Renal pelvis (tissue), 4 donors: ENCODE results near the gene CTNNA3. TPM values are rescaled to one million over a fixed set of nuclear protein-coding genes. Genes with fewer than 3 reads are reported as not detected.

Experiments
- DNase-seq: peaks from one replicate; pipeline ENCODE4 v3.0.0-alpha.2; 2013
- polyA plus RNA-seq, 3 donors: library from polyadenylated mRNA; unstranded; fragments of 120-200 nt; gene quantifications; one replicate each; pipeline ENCODE4 v1.2.1, GENCODE V29; 2013; ENCODE audit not compliant: insufficient read length in 3 of 3

The CTNNA3 gene
- polyA plus RNA-seq, 3 donors: 2.8 to 4.2 (median 4.1) TPM

GRCh38 chr10:67022099-67022498, 673.9 kb downstream of the CTNNA3 start:
- no peak for DNase-seq

GRCh38 chr10:67017218-67017617, 678.8 kb downstream of the CTNNA3 start:
- DNase-seq: no peak

GRCh38 chr10:67015225-67015624, 680.8 kb downstream of the CTNNA3 start:
- DNase-seq: no peak

- DNase-seq: no peak
Measured at GRCh38 chr10:67011981-67012380, 684.0 kb downstream of the CTNNA3 start.

- no peak for DNase-seq
Measured at GRCh38 chr10:67011480-67011879, 684.5 kb downstream of the CTNNA3 start.

DNA sequence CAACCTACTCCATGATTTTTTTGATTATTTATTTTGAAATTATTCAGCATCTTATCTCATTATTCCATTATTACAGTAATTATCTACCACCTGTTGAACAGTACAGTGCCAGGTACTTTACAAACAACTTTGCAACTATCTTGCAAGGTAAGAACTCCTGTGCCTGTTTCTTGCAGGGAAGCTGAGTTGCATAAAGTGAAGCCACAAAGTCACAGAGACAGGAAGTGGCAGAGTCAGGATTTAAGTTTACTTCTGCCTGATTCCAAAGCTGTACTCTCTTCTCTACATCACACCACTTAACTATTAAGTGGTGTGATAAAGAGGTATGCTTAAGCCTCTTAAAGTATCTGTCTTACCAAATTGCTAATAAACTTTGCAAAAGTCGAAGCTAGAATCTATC, 690.0 kb downstream of the CTNNA3 start:
- DNase-seq: no peak

DNA sequence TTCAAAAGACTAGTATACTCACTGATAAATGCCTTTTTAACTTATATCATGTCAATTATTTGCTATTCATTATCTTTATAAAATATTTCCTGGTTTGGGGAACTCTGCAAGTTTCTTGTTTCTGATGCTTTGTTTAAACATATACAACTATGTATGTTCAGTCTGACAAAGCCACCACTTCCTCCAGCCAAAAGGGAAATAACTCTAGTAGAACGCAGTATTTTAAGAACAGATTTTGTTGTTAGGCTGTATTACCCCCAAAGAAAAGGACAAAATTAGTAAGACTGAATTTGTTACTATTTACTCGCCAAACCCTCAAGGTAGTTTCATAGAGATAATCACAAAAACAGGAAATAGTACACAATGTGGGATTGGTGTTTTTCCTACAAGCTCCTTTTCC, 691.3 kb downstream of the CTNNA3 start:
- no peak for DNase-seq

GRCh38 chr10:66999762-67000545, 696.0 kb downstream of the CTNNA3 start:
- no peak for DNase-seq

- no peak for DNase-seq
Measured at GRCh38 chr10:66996996-66997395, 699.0 kb downstream of the CTNNA3 start.

DNA sequence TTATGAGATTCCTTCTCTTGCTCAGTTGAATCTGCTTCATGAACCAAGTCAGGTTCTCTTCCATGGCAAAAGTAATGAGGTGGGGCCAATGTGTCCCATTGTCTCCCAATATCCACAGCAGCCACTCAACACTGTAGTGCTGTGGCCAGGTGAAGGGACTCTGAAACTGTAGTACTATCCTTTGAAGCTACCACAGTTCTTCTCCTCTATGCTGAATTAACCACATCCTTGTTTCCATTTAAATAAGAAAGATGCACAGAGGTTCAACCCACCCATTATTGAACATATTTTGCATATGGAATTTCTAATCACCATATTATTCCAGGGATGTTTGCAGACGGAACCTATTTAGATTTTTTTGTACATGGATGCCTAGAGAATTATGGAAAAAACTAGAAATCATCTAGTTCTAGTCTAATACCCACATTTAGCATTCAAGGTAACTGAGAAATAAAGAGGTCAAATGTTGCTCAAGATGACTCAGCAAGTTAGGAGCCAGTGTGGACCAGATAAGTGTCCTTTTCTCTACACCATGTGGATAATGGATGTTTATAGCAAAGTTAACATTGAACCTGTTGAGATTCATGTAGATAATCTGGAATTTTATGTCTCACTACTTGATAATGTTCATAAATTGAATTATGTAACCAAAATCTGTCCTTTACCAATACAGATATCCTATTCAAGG, 705.7 kb downstream of the CTNNA3 start:
- DNase-seq: no peak

GRCh38 chr10:66983475-66983818, 712.5 kb downstream of the CTNNA3 start:
- no peak for DNase-seq

- no peak for DNase-seq
Measured at GRCh38 chr10:66982792-66983474, 713.1 kb downstream of the CTNNA3 start.

DNA sequence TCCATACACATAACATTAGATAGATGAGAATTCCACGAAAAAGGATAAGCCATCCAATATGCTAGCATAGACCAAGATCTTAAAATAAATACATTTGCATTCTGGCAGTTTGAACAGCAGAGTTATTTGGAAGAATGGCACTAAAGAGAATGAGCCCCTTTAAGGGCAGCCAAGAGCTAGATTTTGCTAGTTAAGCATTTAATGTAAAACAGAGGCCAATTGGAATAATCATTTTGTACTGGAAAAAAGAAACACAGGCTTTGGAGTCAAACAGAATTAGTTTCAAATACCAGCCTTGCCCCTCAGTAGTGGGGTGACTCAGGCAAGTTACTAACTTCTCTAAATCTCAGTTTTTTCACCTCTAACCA, 714.0 kb downstream of the CTNNA3 start:
- no peak for DNase-seq

GRCh38 chr10:66981361-66982052, 714.5 kb downstream of the CTNNA3 start:
- DNase-seq: no peak

- DNase-seq: no peak
Measured at GRCh38 chr10:66980246-66980815, 715.7 kb downstream of the CTNNA3 start.

- no peak for DNase-seq
Measured at GRCh38 chr10:66964946-66965345, 731.0 kb downstream of the CTNNA3 start.

- DNase-seq: no peak
Measured at GRCh38 chr10:66958466-66958865, 737.5 kb downstream of the CTNNA3 start.

- no peak for DNase-seq
Measured at GRCh38 chr10:66951896-66952295, 744.1 kb downstream of the CTNNA3 start.

GRCh38 chr10:66943590-66943989, 752.4 kb downstream of the CTNNA3 start:
- DNase-seq: no peak

- DNase-seq: no peak
Measured at GRCh38 chr10:66942407-66942806, 753.6 kb downstream of the CTNNA3 start.

- DNase-seq: no peak
Measured at GRCh38 chr10:66941491-66941890, 754.5 kb downstream of the CTNNA3 start.

- DNase-seq: no peak
Measured at GRCh38 chr10:66940965-66941364, 755.0 kb downstream of the CTNNA3 start.
